Spleen (tissue), 7 donors: ENCODE data around the gene COMMD7.

Experiments used
- POLR2A ChIP-seq, 3 donors: fragments of 450-650 bp; IDR thresholded peaks; one replicate each; pipeline ENCODE4 v1.5.1; 2017; ENCODE audit warnings: antibody characterized with exemption in 3 of 3, mild to moderate bottlenecking in 1 of 3
- POLR2AphosphoS5 ChIP-seq, 3 donors: sonication (generic); formaldehyde crosslinking; IDR thresholded peaks; one replicate each; pipeline ENCODE4 v1.5.1; 2017; ENCODE audit warnings: antibody characterized with exemption in 3 of 3
- TF ChIP-seq, protein P1 (sequence below), 11 experiments: fragments of 200-600 bp in 7 of 11; fragments of 450-650 bp in 4 of 11; sonication (generic) in 4 of 11; IDR thresholded peaks in 8 of 11; conservative IDR thresholded peaks in 3 of 11; 1 replicate in 7 of 11; 2 replicates in 4 of 11; pipeline versions ENCODE4 v1.4.0 to v1.8.0; 2016 to 2021; ENCODE audit warnings: antibody characterized with exemption in 11 of 11, inconsistent platforms in 4 of 11, mild to moderate bottlenecking in 1 of 11
- donor health status: DM: no; HTN: no; CAD: no; lungs with moderate emphysema.
- donor health status: DM: no; HTN: no; CAD: no.
- donor health status: DM: no; HTN: no; CAD: no.

DNA sequence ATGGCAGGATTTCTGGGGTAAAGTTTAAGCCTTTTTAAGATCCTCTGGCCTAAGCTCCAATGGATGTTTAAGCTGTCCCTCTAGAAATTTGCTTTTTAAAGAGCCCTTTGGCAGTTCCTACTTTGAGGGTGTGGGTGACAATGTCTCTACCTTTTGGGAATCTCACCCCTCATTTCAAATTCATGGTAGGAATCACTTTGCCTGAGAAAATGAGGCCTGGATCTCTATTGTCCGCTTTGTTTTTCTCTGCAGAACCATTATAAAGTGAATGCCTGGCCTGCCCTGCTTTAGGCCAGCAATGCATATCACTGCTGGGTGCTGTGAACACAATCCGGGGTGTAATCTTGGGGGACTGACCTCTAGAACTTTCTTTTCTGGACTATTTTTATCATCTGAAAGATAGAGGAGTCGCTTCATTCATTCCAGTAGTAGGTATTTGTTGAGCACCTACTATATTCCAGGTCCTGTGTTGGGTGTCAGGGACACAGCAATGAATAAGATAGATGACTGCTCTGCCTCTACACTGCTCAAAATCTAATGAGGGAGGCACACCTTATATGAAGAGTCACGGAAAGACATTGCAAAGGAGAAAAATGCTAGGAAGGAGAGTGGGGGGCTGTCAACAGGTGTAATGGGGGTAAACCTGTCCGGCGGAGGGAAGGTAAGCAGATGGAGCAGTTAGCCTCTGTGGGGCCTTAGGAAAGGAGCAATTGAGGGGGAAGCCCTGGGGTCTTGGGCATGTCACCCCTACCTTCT lies 8.6 kb upstream of the COMMD7 start:
- TF ChIP-seq, protein P1, sequence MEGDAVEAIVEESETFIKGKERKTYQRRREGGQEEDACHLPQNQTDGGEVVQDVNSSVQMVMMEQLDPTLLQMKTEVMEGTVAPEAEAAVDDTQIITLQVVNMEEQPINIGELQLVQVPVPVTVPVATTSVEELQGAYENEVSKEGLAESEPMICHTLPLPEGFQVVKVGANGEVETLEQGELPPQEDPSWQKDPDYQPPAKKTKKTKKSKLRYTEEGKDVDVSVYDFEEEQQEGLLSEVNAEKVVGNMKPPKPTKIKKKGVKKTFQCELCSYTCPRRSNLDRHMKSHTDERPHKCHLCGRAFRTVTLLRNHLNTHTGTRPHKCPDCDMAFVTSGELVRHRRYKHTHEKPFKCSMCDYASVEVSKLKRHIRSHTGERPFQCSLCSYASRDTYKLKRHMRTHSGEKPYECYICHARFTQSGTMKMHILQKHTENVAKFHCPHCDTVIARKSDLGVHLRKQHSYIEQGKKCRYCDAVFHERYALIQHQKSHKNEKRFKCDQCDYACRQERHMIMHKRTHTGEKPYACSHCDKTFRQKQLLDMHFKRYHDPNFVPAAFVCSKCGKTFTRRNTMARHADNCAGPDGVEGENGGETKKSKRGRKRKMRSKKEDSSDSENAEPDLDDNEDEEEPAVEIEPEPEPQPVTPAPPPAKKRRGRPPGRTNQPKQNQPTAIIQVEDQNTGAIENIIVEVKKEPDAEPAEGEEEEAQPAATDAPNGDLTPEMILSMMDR (IDR thresholded peaks at IDR 0.05 in 8 of 11, conservative IDR thresholded peaks at IDR 0.05 in 3 of 11) = no peak
- TF ChIP-seq POLR2AphosphoS5 (IDR thresholded peaks at IDR 0.05) (no peak), POLR2A (IDR thresholded peaks at IDR 0.05) (no peak)
